Lower lobe of right lung (tissue), 2 donors: Measurements from ENCODE around the gene CPSF6. TPM values are rescaled to one million over a fixed set of nuclear protein-coding genes. Genes with fewer than 3 reads are reported as not detected.
"Not testable (repeated sequence)": the region's sequence is repeated elsewhere in the genome, so short reads cannot be mapped to it uniquely, and the experiment has no call there.

Experiments
- ATAC-seq, 2 donors: fragments of 200-7000 bp; cut with Tn5 transposase; one replicate each; pipeline ENCODE4 v1.9.1; 2020 to 2022; ENCODE audit warnings: mild to moderate bottlenecking in 2 of 2, moderate library complexity in 2 of 2
- DNase-seq: peaks from one replicate; pipeline ENCODE4 v3.0.0-alpha.2; 2020
- H3K27ac ChIP-seq: fragments of 200-600 bp; one replicate; pipeline ENCODE4 v1.8.0; 2022
- H3K27me3 ChIP-seq: fragments of 200-600 bp; one replicate; pipeline ENCODE4 v1.8.0; 2022; ENCODE audit warnings: low read depth
- H3K36me3 ChIP-seq: fragments of 200-600 bp; one replicate; pipeline ENCODE4 v1.8.0; 2022; ENCODE audit warnings: mild to moderate bottlenecking
- H3K4me1 ChIP-seq: fragments of 200-600 bp; one replicate; pipeline ENCODE4 v1.8.0; 2022
- H3K4me3 ChIP-seq: fragments of 200-600 bp; one replicate; pipeline ENCODE4 v1.8.0; 2022; ENCODE audit warnings: mild to moderate bottlenecking
- H3K9me3 ChIP-seq: fragments of 200-600 bp; one replicate; pipeline ENCODE4 v1.8.0; 2022
- CTCF ChIP-seq: fragments of 200-600 bp; IDR thresholded peaks from one replicate; pipeline ENCODE4 v1.8.0; 2022; ENCODE audit warnings: antibody characterized with exemption, mild to moderate bottlenecking
- intact Hi-C: fragments of 100-400 bp; cut with DNase I; formaldehyde crosslinking; loops from one replicate; pipeline ENCODE4 v1.11.0; 2022
- total RNA-seq: library from RNA; stranded (reverse); fragmentation: NEBNext Ultra II Directional; extraction: Animal tissue kit (Norgen Biotek cat#: 25700); gene quantifications from one replicate; pipeline ENCODE4 v1.2.1, GENCODE V29; 2021
- donor health status: DM: no; HTN: yes; CAD: no; lungs with severe emphysema.

CPSF6 gene
- total RNA-seq, 1 donor from 2014 or later = 59.1 TPM

DNA sequence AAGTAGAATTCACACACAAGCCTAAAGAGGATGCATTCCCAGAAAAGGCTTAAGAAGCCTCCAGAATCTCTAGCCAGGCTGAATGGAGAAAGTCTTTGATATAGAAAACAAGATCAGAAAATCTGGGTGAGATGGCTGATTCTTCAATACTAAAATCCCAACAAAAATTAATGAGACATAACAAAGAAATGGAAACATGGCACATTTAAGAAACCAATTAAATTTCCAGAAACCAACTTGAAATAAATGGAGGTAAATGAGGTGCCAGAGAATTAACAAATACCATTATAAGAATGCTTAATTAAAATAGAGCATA, 51.9 kb downstream of the CPSF6 start:
- Histone ChIP-seq H3K9me3 (no peaks in the 10 kb centered on the region), H3K27me3 (no peaks in the 10 kb centered on the region), H3K4me3 (no peak overlapping the region), H3K27ac (no peak overlapping the region), H3K4me1 (no peaks in the 10 kb centered on the region), H3K36me3 (no peaks in the 10 kb centered on the region)
- intact Hi-C loops = no loop called here
- DNase-seq = no peak
- TF ChIP-seq CTCF = no peak
- ATAC-seq = no peak

DNA sequence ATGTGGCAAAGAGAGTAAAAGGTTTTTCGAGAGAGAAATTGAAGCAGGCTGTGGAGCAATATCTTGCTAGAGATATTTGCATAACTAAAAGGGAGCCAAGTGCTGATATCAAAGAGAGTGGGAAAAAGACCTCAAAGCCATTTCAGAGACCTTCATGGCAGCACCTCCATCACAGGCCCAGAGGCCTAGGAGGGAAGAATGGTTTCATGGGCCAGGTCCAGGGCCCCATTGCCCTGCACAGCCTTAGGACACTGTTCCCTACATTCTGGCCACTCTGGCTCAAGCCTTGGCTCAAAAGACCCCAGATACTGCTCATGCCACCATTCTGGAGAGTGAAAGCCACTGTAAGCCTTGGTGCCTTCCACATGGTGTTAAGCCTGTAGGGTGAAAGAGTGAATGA, 58.8 kb downstream of the CPSF6 start:
- no peak overlapping the region for H3K27ac ChIP-seq
- intact Hi-C loops = no loop called here
- no peaks in the 10 kb centered on the region for H3K36me3 ChIP-seq
- no peaks in the 10 kb centered on the region for H3K27me3 ChIP-seq
- no peaks in the 10 kb centered on the region for H3K4me1 ChIP-seq
- H3K9me3 ChIP-seq = no peaks in the 10 kb centered on the region
- TF ChIP-seq CTCF = no peak
- DNase-seq = no peak
- no peak overlapping the region for H3K4me3 ChIP-seq
- no peak for ATAC-seq

- no peak for TF ChIP-seq CTCF
Measured at GRCh38 chr12:69298947-69299346, 59.6 kb downstream of the CPSF6 start.

DNA sequence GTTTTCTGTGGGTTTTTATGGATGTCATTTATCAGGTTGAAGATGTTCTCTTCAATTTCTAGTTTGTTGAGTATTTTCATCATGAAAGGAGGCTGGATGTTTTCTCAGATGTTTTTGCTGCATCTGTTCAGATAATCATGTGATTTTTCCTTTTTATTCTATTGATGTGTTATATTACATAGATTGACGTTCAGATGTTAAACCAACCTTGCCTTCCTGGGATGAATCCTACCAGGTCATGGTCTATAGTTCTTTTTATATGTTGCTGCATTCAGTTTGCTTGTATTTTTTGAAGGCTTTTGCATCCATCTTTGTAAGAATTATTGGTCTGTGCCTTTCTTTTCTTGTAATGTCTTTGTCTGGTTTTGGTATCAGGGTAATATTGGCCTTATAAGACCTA, 64.9 kb downstream of the CPSF6 start:
- DNase-seq = no peak
- Histone ChIP-seq H3K4me1 (no peaks in the 10 kb centered on the region), H3K36me3 (no peaks in the 10 kb centered on the region), H3K4me3 (no peak overlapping the region), H3K9me3 (peaks cover 14% of the 10 kb centered on the region), H3K27me3 (no peaks in the 10 kb centered on the region), H3K27ac (no peak overlapping the region)
- ATAC-seq = no peak
- no peak for TF ChIP-seq CTCF
- intact Hi-C loops = no loop called here

More at GRCh38 chr12:69298947-69299346, 59.6 kb downstream of the CPSF6 start:
- no peaks in the 10 kb centered on the region for H3K27me3 ChIP-seq
- no peaks in the 10 kb centered on the region for H3K9me3 ChIP-seq
- DNase-seq = no peak
- H3K27ac ChIP-seq = no peak overlapping the region
- no peak for ATAC-seq
- H3K4me1 ChIP-seq = no peaks in the 10 kb centered on the region
- no peaks in the 10 kb centered on the region for H3K36me3 ChIP-seq
- no peak overlapping the region for H3K4me3 ChIP-seq
- intact Hi-C loops = no loop called here

DNA sequence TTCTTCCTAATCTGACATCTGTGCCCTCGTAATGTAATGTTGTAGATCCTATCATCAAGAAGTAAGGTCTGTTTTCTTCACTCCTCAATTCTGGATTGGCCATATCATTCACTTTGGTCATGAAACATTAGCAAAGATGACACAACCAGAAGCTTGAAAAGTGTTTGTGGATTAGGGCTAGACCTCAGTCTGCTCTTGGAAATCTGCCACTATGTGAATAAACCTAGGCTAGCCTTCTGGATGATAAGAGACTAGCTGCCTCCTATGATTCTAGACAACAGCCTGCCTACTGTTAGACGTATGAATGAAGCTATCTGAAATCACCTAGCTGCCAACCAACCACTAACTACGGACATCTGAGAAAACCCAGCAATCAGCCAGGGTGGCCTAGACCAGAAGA, 70.1 kb downstream of the CPSF6 start:
- Histone ChIP-seq H3K27me3 (no peaks in the 10 kb centered on the region), H3K27ac (no peak overlapping the region), H3K4me1 (no peaks in the 10 kb centered on the region), H3K4me3 (no peak overlapping the region), H3K9me3 (peaks cover 9% of the 10 kb centered on the region), H3K36me3 (no peaks in the 10 kb centered on the region)
- DNase-seq (no peak), ATAC-seq (no peak)
- intact Hi-C loops = no loop called here
- TF ChIP-seq CTCF = no peak

- no peaks in the 10 kb centered on the region for H3K4me1 ChIP-seq
- DNase-seq (no peak), ATAC-seq (no peak)
- H3K4me3 ChIP-seq = no peak overlapping the region
- intact Hi-C loops = no loop called here
- H3K27ac ChIP-seq = no peak overlapping the region
- no peak for TF ChIP-seq CTCF
- no peaks in the 10 kb centered on the region for H3K27me3 ChIP-seq
- no peaks in the 10 kb centered on the region for H3K36me3 ChIP-seq
- H3K9me3 ChIP-seq = no peaks in the 10 kb centered on the region
Measured at GRCh38 chr12:69313209-69313608, 73.8 kb downstream of the CPSF6 start.

GRCh38 chr12:69316784-69317183, 77.4 kb downstream of the CPSF6 start:
- ATAC-seq, H3K4me3 ChIP-seq, H3K27me3 ChIP-seq: not testable (repeated sequence)

DNA sequence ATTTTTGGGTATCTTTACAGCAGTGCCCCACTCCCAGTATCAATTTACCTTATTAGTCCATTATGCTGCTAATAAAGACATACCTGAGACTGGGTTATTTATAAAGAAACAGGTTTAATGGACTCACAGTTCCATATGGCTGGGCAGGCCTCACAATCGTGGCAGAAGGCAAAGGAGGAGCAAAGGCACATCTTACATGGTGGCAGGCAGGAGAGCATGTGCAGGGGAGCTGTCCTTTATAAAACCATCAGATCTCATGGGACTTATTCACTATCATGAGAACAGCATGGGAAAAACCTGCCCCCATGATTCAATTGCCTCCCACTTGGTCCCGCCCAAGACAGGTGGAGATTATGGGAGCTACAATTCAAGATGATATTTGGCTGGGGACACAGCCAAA, 77.9 kb downstream of the CPSF6 start:
- ATAC-seq, H3K4me1 ChIP-seq, H3K36me3 ChIP-seq, H3K27ac ChIP-seq, intact Hi-C loops, DNase-seq, H3K9me3 ChIP-seq, H3K4me3 ChIP-seq, H3K27me3 ChIP-seq: not testable (repeated sequence)

More at GRCh38 chr12:69316784-69317183, 77.4 kb downstream of the CPSF6 start:
- DNase-seq, H3K27ac ChIP-seq, H3K4me1 ChIP-seq, intact Hi-C loops, H3K36me3 ChIP-seq, H3K9me3 ChIP-seq: not testable (repeated sequence)
